Right lobe of liver (tissue), 4 donors: Measurements from ENCODE around the gene PI4K2B.

Experiments
- CTCF ChIP-seq, 4 donors: fragments of 200-600 bp in 3 of 4; fragments of 450-650 bp in 1 of 4; IDR thresholded peaks; one replicate each; pipeline versions ENCODE4 v1.5.1 to v1.8.0; 2016 to 2022; ENCODE audit warnings: antibody characterized with exemption in 4 of 4, mild to moderate bottlenecking in 2 of 4
- POLR2A ChIP-seq: fragments of 450-650 bp; IDR thresholded peaks from one replicate; pipeline ENCODE4 v1.6.1; 2017; ENCODE audit warnings: antibody characterized with exemption, mild to moderate bottlenecking
- donor health status: DM: no; HTN: no; CAD: no.
- donor health status: DM: no; HTN: no; CAD: no.
- donor health status: DM: no; HTN: yes; CAD: no.

GRCh38 chr4:25320773-25321172, 86.9 kb downstream of the PI4K2B start:
- no peak for TF ChIP-seq POLR2A
- no peak for TF ChIP-seq CTCF (IDR thresholded peaks at IDR 0.05)
